Measurements from ENCODE around the gene THOP1.
"Not testable (repeated sequence)": the region's sequence is repeated elsewhere in the genome, so short reads cannot be mapped to it uniquely, and the experiment has no call there.

The THOP1 gene

GRCh38 chr19:2817237-2817829 lies 32.0 kb downstream of the THOP1 start:
- not testable (repeated sequence) for FAIRE-seq

- no peak for FAIRE-seq
Observed at GRCh38 chr19:2819540-2820111, 34.3 kb downstream of the THOP1 start, which contains the start of gene ZNF554. Gene ZNF554 (plus strand): TSS chr19:2819868. CDS start chr19:2820072, 204 bp downstream.

DNA sequence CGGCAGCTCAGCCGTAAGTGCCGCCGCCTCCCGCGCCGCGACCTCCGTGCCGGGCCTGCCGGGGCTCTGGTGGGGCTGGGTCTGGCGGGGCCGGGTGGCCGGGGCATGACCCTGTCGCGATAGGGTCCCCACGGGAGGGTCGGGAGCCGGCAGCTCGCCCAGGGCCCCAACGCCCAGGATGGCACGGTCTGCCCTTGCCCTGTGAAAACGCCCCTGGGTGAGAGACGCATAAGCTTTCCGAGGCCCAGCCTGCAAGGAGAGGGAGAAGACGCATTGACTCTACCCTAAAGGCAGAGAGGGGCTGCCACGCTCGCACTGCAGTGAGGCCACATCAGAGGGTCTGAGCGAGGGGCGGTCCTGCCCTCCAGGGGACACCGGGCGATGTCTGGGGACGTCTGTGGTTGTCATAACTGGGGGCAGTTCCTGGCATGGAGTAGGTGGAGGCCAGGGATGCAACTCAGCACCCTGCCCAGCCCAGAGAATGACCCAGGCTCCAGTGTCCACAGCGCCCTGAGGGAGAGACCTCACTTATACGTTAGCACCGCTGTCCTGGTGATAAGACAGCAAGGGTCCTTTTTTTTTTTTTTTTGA lies 34.9 kb downstream of the THOP1 start:
- FAIRE-seq, result no peak

DNA sequence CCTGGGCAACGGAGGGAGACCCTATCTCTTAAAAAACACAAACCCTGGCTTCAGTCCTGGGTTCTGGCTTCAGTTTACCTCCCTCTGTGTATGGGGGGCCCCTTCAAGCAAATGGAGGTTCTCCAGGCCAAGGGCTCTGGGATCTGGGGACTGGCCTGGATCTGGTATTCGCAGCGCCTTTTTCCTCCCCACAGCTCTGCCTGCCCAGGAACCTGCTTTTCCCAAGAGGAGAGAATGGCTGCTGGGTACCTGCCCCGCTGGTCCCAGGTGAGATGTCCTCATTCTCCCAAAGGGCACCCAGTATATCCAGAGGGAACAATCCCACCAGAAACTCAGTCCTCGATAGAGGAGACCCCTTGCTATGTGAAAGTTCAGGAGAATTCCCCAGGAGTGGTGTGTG lies 37.5 kb downstream of the THOP1 start:
- no peak for FAIRE-seq

DNA sequence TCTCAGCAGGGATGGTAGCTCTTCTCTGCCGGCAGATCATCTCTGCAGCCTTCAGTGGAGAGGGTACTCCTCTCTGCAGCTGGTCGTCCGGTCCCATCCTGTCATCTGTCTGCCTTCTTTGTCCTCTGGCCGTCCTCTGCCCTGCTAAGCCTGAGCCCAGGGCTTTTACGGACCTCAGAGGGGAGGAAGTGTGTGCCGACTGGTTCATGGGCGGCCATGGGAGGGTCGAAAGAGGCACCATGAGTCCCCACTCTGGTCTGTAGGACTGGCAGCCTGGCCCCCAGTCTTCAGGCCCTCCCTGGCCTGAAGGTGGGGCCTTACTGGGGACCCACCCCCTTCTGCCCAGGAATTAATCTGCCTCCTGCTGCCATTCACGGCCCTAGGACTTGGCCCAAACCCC lies 38.3 kb downstream of the THOP1 start:
- FAIRE-seq, result no peak

DNA sequence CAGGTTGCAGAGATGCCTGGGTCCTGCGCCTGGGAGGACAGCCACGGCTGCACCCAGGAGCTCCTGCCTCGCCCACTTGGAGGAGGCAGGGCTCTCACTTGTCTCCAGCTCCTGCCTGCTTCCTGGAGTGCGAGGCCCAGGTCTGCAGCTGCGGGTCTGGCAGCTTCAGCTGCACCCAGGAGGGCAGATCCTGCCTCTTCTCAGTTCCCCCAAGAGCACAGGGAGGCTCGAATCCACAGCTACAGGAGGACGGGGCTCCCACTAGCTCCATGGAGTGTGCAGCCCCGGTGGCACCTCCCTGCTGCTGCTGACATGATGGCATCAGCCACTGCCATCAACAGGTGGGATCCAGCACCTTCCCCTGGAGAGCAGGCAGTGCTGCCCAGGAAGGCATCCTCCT lies 38.8 kb downstream of the THOP1 start:
- FAIRE-seq, result no peak

DNA sequence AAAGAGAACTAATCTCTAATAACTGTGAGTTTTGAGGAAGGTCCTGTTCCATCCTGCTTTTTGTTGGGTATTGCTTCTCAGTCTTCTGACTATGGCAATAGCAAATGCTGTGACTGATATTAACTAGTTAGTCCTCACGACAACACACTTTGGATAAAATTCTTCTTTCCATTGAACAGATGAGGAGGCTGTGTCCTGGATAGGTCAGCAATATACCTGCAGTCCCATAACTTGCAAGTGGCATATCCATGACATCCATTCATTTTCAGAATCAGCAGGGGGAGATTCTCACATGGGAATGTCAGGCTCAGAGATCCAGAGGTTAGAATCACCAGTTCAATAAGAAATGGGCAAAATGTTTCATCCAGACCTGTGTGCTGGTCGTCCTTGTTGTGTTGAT lies 41.7 kb downstream of the THOP1 start:
- FAIRE-seq, result no peak

DNA sequence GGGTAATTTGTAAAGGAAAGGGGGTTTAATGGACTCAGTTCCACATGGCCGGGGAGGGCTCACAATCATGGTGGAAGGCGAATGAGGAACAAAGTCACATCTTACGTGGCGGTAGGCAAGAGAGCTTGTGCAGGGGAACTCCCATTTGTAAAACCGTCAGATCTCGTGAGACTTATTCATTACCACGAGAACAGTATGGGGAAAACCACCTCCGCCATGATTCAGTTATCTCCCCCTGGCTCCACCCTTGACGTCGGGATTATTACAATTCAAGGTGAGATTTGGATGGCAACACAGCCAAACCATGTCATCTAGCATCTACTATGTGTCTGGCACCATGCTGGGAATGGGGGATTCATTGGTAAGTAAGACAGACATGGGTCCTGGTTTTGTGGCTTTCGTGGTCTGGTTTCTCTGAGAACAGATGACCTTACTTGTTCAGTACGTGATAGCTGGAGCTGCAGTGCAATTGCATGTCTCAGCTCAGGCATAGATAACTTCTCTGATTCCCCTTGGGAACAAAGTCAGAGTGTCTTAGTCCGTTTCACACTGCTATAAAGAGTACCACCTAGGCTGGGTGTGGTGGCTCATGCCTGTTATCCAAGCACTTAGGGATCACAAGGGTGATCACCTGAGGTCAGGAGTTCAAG lies 42.7 kb downstream of the THOP1 start:
- FAIRE-seq, result no peak

GRCh38 chr19:2834294-2834871 lies 49.1 kb downstream of the THOP1 start:
- no peak for FAIRE-seq

DNA sequence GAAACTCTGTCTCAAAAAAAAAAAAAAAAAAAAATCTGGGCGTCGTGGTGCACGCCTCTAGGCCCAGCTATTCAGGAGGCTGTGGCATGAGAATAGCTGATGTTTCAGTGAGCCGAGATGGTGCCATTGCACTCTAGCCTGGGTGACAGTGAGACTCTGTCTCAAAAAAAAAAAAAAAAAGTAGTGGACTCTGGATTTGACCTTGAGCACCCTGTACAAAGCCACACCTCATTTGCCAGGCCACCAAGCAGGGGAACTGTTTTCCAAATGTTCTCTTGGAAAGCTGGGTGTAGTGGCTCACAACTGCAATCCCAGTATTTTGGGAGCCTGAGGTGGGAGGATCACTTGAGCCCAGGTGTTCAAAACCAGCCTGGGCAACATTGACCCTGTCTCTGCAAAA lies 52.1 kb downstream of the THOP1 start:
- no peak for FAIRE-seq

DNA sequence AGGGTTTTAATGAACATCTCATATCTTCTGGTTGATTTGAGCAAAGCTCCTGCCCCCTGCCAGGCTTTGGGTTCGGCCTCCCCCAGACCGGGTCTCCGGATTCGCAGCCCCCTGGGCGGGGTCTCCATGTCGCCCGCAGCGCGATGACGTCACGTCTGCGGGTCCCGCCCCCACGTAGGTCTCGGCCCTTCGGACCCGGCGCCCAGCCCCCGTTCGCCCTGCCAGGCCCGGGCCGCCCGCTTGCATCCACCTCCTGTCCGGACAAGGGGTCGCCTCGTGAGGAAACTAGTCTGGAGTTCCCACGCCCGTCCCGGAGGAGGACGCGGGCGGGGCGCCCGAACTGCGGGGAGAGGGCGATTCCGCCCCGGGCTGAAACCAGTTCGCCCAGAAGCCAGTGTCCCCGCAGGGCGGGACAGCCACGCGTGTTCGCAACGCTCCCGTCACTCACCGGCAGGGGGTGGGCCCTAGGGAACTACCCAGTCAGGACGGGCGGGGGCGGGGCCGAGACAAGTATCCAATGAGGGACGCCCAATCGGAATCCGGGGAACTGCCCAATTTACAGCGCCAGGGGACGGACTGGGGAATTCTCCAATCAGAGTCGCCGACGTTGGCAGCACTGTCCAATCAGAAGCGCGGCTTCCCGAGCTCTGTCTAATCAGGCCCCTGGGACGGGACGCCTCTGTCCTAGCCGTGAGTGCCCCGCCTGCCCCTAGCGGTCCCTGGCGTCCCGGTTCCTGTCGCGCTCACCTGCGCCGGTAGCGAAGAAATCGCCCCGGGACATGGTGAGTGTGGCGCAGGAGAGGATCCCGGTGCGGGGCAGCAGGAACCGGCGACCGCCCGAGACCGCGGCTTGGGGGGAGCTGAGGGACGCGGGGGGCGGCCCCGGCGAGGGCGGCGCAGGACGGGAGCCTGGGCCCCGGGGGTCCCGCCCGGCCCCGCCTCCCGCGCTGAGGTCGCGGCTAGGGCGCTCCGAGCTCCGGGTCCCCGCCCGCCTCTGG lies 55.8 kb downstream of the THOP1 start, which contains the start of gene ZNF555:
Gene ZNF555, plus strand, starts transcription at position 682 of the 998 bp plus-strand sequence. Its CDS starts 98 bp downstream, at position 780.
- peak; percentile 47 for FAIRE-seq

DNA sequence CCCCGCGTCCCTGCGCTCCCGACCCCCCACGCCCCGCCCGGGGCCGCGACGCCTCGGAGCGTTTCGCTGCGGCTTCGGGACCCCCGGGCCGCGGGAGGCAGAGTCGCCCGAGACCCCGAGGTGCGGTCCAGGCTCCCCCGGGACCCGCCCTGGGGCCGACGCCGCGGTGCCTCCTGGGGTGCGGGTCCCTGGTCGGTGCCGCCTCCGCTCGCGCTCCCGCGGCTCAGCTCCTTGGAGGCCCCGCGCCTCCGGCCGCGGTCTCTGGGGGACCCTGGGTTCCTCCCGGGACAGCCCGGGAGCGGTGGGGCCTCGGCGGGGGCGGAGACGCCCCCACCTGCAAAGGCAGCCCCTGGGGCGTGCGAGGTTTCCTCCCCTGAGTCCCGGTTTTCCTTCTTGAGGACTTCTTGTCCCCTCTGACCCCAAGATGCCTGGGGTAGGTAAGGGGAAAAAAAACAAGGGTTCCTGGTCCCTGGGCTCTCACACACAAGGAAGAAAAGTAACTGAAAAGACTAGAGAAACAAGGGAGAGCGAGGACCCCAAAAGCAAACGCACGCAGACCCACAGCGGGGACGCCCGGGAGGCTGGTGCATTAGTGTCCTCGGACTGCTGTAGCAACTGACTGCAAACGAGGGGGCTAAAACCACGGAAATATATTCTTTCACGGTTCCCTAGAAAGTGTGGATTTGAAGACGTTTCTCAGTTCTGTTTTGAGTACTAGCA lies 56.7 kb downstream of the THOP1 start:
- FAIRE-seq, result no peak

DNA sequence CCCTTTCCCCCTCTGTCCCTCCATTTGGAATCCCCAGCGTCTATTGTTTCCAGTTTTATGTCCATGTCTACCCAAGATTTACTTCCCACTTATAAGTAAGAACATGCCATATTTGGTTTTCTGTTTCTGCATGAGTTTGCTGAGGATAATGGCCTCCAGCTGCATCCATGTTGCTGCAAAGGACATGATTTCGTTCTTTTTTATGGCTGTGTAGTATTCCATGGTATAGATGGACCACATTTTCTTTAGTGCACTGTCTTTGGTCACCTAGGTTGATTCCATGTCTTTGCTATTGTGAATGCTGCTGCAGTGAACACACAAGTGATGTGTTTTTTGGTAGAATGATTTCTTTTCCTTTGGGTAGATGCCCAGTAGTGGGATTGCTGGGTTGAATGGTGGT lies 59.8 kb downstream of the THOP1 start:
- FAIRE-seq, result no peak

DNA sequence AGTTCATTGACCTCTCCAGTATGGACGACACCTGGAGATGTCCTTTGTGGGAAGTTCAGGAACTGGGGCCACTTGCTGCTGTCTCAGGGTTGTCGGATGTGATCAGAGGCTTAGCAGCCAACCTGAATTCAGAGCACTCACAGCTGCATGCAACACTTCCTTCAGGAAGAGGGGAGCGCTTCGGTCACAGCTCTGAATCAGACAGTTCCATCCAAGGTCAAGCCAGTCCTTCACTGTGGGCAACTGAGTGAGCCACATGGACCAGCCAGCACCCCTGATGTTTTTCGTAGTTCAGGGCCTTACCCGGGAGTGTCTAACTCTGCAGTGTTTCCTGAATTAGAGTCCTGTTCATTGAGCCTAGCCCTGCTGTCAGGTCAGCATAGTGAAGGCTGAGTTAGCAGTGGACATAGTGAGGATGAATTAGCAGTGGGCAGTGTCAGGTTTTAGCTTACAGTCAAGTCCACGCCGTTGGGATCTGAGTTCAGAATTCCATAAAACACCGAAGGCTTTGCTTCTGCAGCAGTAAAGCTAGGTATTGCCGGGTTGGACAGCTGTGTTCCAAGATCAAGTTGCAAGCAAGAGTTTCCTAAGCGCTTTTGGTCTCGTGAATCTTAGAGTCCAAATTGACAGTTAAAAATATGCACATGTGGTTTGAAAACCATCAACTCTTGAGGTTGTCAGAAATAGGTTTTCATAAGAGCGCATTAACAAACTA lies 61.0 kb downstream of the THOP1 start:
- no peak for FAIRE-seq

- no peak for FAIRE-seq
Observed at GRCh38 chr19:2847507-2847906, 62.2 kb downstream of the THOP1 start.

DNA sequence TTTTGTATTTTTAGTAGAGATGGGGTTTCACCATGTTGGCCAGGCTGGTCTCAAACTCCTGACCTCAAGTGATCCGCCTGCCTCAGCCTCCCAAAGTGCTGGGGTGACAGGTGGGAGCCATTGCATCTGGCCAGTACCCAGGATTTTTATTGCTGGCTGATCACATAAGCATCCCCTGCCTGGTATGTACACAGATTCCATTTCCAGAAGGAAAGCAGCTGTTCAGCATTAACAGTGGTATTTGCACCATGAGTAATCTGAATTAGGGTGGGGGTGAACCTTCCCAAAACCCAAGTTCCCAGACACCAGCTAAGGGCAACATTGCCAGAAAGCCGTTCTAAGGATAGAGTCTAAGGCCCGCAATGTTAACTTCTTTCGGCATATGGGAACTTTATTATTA lies 63.3 kb downstream of the THOP1 start:
- FAIRE-seq, result no peak

DNA sequence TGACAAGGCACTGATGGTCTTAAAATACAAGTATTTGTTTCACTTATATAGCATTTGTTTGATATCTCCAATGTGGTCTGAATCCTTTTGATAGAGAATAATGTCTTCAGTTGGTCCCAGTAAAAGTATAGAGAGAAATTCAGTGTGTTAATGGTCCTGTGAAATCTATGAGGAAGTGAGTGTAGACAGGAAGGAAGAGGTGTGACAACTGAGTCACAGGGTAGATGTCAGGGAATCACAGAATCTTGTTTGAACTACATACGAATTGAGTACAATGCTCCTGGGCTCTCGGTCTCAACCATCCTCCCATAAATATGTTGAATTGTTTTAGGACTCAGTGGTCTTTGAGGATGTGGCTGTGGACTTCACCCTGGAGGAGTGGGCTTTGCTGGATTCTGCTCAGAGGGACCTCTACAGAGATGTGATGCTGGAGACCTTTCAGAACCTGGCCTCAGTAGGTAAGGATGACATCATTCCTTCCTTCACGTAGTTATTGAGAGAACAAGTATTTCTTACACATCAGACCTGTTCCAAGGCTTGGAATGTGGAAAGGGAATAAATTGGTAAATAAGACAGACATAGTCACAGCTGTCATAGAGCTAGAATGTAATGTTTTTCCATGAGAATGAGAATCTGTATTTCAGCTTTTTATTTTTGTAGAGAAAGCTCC lies 65.1 kb downstream of the THOP1 start:
- FAIRE-seq, result no peak

DNA sequence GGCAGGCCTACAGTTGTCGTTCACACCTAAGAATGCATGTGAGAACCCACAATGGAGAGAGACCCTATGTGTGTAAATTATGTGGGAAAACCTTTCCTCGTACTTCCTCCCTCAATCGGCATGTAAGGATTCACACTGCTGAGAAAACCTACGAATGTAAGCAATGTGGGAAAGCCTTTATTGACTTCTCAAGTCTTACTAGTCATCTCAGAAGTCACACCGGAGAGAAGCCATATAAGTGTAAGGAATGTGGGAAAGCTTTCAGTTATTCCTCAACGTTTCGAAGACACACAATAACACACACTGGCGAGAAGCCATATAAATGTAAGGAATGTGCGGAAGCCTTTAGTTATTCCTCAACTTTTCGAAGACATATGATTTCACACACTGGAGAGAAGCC lies 67.3 kb downstream of the THOP1 start:
- no peak for FAIRE-seq

DNA sequence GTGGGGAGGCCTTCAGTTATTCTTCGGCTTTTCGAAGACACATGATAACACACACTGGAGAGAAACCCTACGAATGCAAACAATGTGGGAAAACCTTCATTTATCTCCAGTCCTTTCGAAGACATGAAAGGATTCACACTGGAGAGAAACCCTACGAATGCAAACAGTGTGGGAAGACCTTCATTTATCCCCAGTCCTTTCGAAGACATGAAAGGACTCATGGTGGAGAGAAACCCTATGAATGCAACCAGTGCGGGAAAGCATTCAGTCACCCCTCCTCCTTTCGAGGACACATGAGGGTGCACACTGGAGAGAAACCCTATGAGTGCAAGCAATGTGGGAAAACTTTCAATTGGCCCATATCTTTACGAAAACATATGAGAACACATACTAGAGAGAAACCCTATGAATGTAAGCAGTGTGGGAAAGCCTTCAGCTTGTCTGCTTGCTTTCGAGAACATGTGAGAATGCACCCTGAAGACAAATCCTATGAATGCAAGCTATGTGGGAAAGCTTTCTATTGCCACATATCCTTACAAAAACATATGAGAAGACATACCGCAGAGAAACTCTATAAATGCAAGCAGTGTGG lies 67.8 kb downstream of the THOP1 start:
- no peak for FAIRE-seq

GRCh38 chr19:2854849-2855248 lies 69.5 kb downstream of the THOP1 start:
- no peak for FAIRE-seq
